Fibroblast of lung (primary cell): ENCODE results near the gene IRF4. TPM values are rescaled to one million over a fixed set of nuclear protein-coding genes. Genes with fewer than 3 reads are reported as not detected.

Source experiments
- DNase-seq, 2 donors: peaks; one replicate each; pipeline versions ENCODE4 v3.0.0 to v3.0.0-alpha.2; 2010; ENCODE audit warnings: low read depth in 2 of 2
- H2AFZ ChIP-seq: 2 replicates; pipeline ENCODE4 v1.5.1; 2012; ENCODE audit warnings: low read length, control low read depth, inconsistent platforms
- H3K27ac ChIP-seq: 2 replicates; pipeline ENCODE4 v1.5.1; 2011; ENCODE audit warnings: low read length, control low read depth; ENCODE audit not compliant: insufficient read depth
- H3K27me3 ChIP-seq: 2 replicates; pipeline ENCODE4 v1.5.1; 2011; ENCODE audit warnings: mild to moderate bottlenecking, low read length; ENCODE audit not compliant: control insufficient read depth, insufficient read depth
- H3K36me3 ChIP-seq: 2 replicates; pipeline ENCODE4 v1.5.1; 2011; ENCODE audit warnings: low read length; ENCODE audit not compliant: control insufficient read depth, insufficient read depth
- H3K4me1 ChIP-seq: 2 replicates; pipeline ENCODE4 v1.5.1; 2011; ENCODE audit warnings: low read length; ENCODE audit not compliant: control insufficient read depth, insufficient read depth; ENCODE audit errors: extremely low read depth
- H3K4me2 ChIP-seq: 2 replicates; pipeline ENCODE4 v1.5.1; 2011; ENCODE audit warnings: low read length, control low read depth; ENCODE audit not compliant: insufficient read depth; ENCODE audit errors: extremely low read depth
- H3K4me3 ChIP-seq, 4 experiments: fragments of 200-600 bp in 1 of 4; sonication (generic) in 1 of 4; replicated peaks in 1 of 4; 2 replicates each; pipeline ENCODE4 v1.5.1; 2011 to 2016; ENCODE audit warnings: low read length in 4 of 4, low read depth in 3 of 4, mild to moderate bottlenecking in 3 of 4, control low read depth in 2 of 4, inconsistent platforms in 1 of 4, mixed read lengths in 1 of 4; ENCODE audit not compliant: insufficient read depth in 1 of 4; ENCODE audit errors: control extremely low read depth in 1 of 4
- H3K79me2 ChIP-seq: 2 replicates; pipeline ENCODE4 v1.5.1; 2012; ENCODE audit warnings: mild to moderate bottlenecking, low read length, inconsistent platforms; ENCODE audit not compliant: control insufficient read depth, insufficient read depth
- H3K9ac ChIP-seq: 2 replicates; pipeline ENCODE4 v1.5.1; 2011; ENCODE audit warnings: mild to moderate bottlenecking, low read length, control low read depth; ENCODE audit not compliant: insufficient read depth
- H3K9me3 ChIP-seq: 2 replicates; pipeline ENCODE4 v1.5.1; 2012; ENCODE audit warnings: low read depth, low read length; ENCODE audit not compliant: control insufficient read depth, insufficient read depth
- H4K20me1 ChIP-seq: 2 replicates; pipeline ENCODE4 v1.5.1; 2011; ENCODE audit warnings: low read length; ENCODE audit not compliant: control insufficient read depth, insufficient read depth; ENCODE audit errors: extremely low read depth
- EZH2 ChIP-seq: IDR thresholded peaks from 2 replicates; pipeline ENCODE4 v1.5.1; 2012; ENCODE audit warnings: low read length, control low read depth, mild to moderate bottlenecking; ENCODE audit errors: missing control alignments
- polyA plus RNA-seq, 2 donors: library from polyadenylated mRNA; depleted of rRNA in 1 of 2; stranded (reverse) in 1 of 2; unstranded in 1 of 2; fragments of >200 nt; gene quantifications; 2 replicates each; pipeline ENCODE4 v1.2.1, GENCODE V29; 2011 to 2012; ENCODE audit warnings: missing spikeins in 1 of 2
- total RNA-seq: library from RNA; depleted of rRNA; stranded (reverse); fragments of >200 nt; gene quantifications from 2 replicates; pipeline ENCODE4 v1.2.1, GENCODE V29; 2014
- TF ChIP-seq, protein P1 (sequence below), 2 donors: IDR thresholded peaks in 1 of 2; conservative IDR thresholded peaks in 1 of 2; 1 replicate in 1 of 2; 2 replicates in 1 of 2; pipeline ENCODE4 v1.5.1; 2011 to 2012; ENCODE audit warnings: low read length in 2 of 2, control low read depth in 1 of 2, inconsistent platforms in 1 of 2, low read depth in 1 of 2, mild to moderate bottlenecking in 1 of 2

IRF4 gene
- total and polyA plus RNA-seq, 2 donors (not counting 1 experiment from before 2014, with no cell fraction given) = under 0.01 to 0.01 TPM

DNA sequence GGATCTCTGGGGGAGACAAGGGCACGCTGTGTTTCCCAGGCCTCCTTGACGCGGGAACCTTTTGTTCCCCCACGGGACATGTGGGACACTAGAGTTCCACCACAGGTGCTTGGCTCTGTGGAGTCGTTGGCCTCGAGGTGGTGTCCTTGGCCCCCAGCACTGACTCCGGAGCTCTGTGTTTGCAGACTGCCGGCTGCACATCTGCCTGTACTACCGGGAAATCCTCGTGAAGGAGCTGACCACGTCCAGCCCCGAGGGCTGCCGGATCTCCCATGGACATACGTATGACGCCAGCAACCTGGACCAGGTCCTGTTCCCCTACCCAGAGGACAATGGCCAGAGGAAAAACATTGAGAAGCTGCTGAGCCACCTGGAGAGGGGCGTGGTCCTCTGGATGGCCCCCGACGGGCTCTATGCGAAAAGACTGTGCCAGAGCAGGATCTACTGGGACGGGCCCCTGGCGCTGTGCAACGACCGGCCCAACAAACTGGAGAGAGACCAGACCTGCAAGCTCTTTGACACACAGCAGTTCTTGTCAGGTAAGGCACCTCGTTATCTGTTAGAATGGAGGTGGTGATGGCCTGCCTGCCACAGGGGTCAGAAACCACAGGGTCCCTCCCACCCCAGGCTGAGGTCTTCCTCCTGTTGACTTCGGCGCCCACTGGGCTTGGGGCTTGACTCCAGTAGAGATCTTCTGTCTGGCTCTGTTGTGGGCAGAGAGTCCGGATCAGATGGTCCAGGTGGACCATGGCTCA, 9.9 kb downstream of the IRF4 start:
- H3K27me3 ChIP-seq = no peaks in the 10 kb centered on the region
- no peaks in the 10 kb centered on the region for H3K9me3 ChIP-seq
- H3K4me1 ChIP-seq = no peaks in the 10 kb centered on the region
- H2AFZ ChIP-seq = no peak overlapping the region
- no peak overlapping the region for H3K9ac ChIP-seq
- no peak overlapping the region for H3K4me2 ChIP-seq
- no peak overlapping the region for H3K27ac ChIP-seq
- no peak for DNase-seq
- no peaks in the 10 kb centered on the region for H4K20me1 ChIP-seq
- no peaks in the 10 kb centered on the region for H3K79me2 ChIP-seq
- no peaks in the 10 kb centered on the region for H3K36me3 ChIP-seq
- H3K4me3 ChIP-seq = no peak overlapping the region
- TF ChIP-seq, protein P1, sequence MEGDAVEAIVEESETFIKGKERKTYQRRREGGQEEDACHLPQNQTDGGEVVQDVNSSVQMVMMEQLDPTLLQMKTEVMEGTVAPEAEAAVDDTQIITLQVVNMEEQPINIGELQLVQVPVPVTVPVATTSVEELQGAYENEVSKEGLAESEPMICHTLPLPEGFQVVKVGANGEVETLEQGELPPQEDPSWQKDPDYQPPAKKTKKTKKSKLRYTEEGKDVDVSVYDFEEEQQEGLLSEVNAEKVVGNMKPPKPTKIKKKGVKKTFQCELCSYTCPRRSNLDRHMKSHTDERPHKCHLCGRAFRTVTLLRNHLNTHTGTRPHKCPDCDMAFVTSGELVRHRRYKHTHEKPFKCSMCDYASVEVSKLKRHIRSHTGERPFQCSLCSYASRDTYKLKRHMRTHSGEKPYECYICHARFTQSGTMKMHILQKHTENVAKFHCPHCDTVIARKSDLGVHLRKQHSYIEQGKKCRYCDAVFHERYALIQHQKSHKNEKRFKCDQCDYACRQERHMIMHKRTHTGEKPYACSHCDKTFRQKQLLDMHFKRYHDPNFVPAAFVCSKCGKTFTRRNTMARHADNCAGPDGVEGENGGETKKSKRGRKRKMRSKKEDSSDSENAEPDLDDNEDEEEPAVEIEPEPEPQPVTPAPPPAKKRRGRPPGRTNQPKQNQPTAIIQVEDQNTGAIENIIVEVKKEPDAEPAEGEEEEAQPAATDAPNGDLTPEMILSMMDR (conservative IDR thresholded peaks at IDR 0.05 in 1 of 2, IDR thresholded peaks at IDR 0.05 in 1 of 2; ENCODE audit: low read depth in 1 of 2, low read length in 2 of 2) = no peak
- no peak for TF ChIP-seq EZH2

DNA sequence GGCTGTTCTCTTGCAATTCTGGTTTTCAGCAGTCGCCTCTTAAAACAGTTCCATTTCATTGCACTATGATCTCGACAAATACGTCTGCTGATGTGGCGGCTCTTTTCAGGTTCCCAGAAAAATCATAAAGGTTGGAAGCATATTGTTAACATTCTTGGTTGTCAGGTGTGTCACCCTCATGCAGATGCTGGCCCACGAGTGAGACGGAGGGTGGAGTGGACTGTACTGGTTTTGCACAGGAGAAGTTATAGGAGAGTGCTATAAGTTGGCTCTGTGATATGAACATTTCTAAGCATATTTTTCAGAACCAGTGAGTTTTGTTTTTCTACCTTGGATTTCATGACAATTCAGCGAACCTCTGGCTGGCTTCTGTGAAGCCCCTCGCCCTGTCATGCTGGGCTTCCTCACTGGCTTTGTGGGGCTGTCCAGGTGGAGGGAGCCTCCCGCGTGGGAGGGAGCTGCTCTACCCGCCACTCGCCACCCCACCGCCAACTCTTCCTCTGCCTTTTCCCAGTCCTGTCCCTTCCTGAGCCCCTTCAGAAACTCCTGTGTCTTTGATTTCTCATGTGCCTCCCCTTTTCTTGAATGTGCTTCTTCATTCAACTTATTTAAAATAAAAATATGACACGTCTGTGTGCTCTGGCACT, 10.6 kb downstream of the IRF4 start:
- Histone ChIP-seq H3K4me1 (no peaks in the 10 kb centered on the region), H3K9ac (no peak overlapping the region), H3K27ac (no peak overlapping the region), H3K9me3 (no peaks in the 10 kb centered on the region), H3K4me3 (no peak overlapping the region), H2AFZ (no peak overlapping the region), H4K20me1 (no peaks in the 10 kb centered on the region), H3K36me3 (no peaks in the 10 kb centered on the region), H3K4me2 (no peak overlapping the region), H3K27me3 (no peaks in the 10 kb centered on the region), H3K79me2 (no peaks in the 10 kb centered on the region)
- DNase-seq = no peak
- TF ChIP-seq EZH2 = no peak
- TF ChIP-seq, protein P1 (conservative IDR thresholded peaks at IDR 0.05 in 1 of 2, IDR thresholded peaks at IDR 0.05 in 1 of 2; ENCODE audit: low read depth in 1 of 2, low read length in 2 of 2) = no peak

DNA sequence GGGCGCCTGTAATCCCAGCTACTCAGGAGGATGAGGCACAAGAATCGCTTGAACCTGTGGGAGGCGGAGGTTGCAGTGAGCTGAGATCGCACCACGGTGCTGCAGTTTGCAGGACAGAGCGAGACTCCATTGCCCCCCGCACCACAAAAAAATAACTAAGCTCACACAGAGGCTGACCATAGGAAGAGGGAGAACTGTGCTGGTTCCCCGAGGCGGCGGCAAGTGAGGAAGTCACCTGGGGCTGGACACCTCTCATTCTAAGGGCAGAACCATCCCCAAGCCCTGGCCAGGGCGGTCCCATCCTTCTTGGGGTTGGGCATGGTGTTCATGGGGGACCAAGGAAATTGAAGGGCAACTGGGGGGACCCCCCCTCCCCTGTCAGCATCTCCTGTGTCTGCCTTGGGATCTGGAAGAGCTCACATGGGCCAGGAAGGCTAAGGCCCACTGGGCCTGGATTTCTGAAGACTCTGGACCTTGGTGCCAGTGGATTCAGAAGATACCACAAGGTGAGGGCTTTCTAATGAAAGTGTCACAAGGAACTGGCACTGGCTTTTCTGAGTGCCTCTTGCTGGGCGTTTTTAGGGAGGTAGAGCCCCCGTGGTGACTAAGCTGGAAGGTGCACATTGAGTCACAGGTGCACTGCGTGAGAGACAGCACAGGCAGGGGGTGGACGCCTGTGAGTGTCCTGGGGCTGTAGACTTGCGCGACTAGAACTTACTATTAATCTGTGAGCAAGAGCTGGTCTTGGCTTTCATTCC, 11.5 kb downstream of the IRF4 start:
- no peak for TF ChIP-seq EZH2
- TF ChIP-seq, protein P1 (conservative IDR thresholded peaks at IDR 0.05 in 1 of 2, IDR thresholded peaks at IDR 0.05 in 1 of 2; ENCODE audit: low read depth in 1 of 2, low read length in 2 of 2) = no peak
- Histone ChIP-seq H3K27me3 (no peaks in the 10 kb centered on the region), H3K4me2 (no peak overlapping the region)

More for the DNA sequence above, 11.5 kb downstream of the IRF4 start:
- no peak for DNase-seq
- Histone ChIP-seq H3K4me1 (no peaks in the 10 kb centered on the region), H2AFZ (no peak overlapping the region), H4K20me1 (no peaks in the 10 kb centered on the region), H3K9ac (no peak overlapping the region), H3K4me3 (no peak overlapping the region), H3K36me3 (no peaks in the 10 kb centered on the region), H3K79me2 (no peaks in the 10 kb centered on the region), H3K9me3 (no peaks in the 10 kb centered on the region), H3K27ac (no peak overlapping the region)
